ENCODE data around the gene KCNMB2.

DNA sequence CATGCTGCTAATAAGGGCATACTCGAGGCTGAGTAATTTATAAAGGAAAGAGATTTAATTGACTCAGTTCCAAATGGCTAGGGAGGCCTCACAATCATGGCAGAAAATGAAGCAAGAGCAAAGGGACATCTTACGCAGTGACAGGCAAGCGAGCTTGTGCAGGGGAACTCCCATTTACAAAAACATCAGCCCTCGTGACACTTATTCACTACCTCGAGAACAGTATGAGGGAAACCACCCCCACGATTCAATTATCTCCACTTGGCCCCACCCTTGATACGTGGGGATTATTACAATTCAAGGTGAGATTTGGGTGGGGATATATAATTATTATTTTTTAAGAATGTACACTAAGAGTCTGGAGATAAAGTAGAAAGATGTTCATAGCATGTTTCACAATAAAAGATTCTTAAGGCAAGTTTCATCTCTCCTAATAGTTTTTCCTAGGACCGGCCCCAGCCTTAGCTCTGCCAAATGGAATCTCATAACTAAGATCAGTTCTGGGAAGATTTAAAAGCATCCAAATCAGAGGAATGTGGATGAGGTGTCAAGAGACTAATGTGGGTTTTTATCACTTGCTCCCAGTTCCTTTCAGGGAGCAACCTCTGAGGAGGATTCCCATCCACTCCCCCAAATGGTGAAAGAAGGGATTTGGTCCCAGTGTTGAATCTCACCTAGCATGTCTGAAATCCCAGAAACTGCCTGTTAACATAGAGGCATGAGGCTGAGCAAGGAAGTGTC is 314.4 kb downstream of the KCNMB2 start:
- TF ChIP-seq, protein P1, sequence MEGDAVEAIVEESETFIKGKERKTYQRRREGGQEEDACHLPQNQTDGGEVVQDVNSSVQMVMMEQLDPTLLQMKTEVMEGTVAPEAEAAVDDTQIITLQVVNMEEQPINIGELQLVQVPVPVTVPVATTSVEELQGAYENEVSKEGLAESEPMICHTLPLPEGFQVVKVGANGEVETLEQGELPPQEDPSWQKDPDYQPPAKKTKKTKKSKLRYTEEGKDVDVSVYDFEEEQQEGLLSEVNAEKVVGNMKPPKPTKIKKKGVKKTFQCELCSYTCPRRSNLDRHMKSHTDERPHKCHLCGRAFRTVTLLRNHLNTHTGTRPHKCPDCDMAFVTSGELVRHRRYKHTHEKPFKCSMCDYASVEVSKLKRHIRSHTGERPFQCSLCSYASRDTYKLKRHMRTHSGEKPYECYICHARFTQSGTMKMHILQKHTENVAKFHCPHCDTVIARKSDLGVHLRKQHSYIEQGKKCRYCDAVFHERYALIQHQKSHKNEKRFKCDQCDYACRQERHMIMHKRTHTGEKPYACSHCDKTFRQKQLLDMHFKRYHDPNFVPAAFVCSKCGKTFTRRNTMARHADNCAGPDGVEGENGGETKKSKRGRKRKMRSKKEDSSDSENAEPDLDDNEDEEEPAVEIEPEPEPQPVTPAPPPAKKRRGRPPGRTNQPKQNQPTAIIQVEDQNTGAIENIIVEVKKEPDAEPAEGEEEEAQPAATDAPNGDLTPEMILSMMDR (IDR thresholded peaks at IDR 0.05; ENCODE audit: borderline replicate concordance, extremely low read depth, low read length, poor library complexity, severe bottlenecking): no peak
- no peak for TF ChIP-seq EZH2 (IDR thresholded peaks at IDR 0.05; ENCODE audit: borderline replicate concordance, low read depth, low read length, severe bottlenecking)

Measured in DND-41 (cell line).